GM19452 (cell line): Measurements from ENCODE around the gene ECD.
"Not testable (repeated sequence)": the region's sequence is repeated elsewhere in the genome, so short reads cannot be mapped to it uniquely, and the experiment has no call there.

Experiments
- ATAC-seq: cut with Tn5 transposase; IDR thresholded peaks from one replicate; pipeline ENCODE4 v1.9.1; 2021; ENCODE audit not compliant: unreplicated experiment

Gene ECD

GRCh38 chr10:73161079-73161478 is 6.7 kb downstream of the ECD start:
- no peak for ATAC-seq

DNA sequence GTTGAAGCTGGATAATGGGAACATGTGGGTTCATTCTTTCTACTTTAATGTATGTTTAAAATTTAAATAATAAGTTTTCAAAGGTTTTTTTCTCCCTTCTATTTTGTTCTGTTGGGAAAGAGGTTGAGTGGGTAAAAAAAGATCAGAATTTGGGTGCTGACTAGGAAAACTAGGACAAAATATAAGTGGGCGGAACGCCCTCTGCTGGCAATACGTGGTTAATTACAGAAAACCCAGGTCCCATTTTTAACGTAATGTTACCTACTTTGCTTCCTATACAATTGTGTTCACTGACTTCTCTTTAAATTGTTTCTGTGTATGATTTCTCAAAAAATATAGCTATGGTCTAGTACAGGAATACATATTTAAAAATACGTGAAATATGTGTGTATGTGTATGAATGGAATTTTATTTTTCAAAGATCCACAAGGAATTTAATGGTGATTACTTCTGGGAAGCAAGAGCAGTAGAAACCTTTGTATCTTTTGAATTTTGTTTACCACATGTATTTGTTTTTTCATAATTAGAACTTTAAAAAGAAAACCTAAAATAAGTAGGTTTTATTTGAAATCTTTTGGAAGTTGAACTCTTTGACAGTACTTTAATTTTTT is 8.7 kb downstream of the ECD start:
- ATAC-seq = no peak

DNA sequence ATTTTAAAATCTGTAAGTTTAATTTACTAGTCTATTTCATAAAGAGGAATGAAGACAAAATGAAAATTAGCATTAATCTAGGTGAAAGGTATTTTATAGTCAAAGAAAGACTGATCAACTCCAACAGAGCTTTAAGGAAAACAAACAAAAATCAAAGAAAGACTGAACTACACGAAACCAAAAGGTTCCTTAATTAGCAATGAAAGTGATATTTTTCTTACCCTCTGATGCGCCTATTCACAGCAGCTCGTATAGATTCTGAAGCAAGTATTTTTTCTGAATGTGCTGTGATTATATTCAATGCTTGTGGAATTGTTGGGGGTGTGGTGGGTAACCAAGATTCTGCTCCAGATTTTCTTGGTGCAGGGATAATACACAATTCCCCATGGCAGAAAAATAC is 11.8 kb downstream of the ECD start:
- ATAC-seq = no peak

DNA sequence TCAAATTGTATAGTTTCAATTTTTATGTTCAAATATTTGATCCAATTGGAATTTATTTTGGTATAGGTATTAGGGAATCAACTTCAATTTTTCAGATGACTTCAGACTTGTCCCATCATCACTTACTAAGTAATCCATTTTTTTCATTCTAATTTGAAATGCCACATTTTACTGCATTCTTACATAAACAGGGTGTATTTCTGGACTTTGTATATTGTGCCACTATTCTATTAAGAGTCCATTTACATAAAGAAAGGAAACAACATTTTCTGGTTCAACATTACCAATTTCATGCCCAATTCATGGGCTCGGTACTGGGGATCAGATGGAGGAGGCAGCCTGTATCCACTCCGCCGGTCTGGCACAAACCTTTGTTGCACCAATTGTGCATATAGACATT is 15.8 kb downstream of the ECD start:
- no peak for ATAC-seq

- not testable (repeated sequence) for ATAC-seq
These were observed 17.0 kb downstream of the ECD start for GRCh38 chr10:73150633-73151413.

DNA sequence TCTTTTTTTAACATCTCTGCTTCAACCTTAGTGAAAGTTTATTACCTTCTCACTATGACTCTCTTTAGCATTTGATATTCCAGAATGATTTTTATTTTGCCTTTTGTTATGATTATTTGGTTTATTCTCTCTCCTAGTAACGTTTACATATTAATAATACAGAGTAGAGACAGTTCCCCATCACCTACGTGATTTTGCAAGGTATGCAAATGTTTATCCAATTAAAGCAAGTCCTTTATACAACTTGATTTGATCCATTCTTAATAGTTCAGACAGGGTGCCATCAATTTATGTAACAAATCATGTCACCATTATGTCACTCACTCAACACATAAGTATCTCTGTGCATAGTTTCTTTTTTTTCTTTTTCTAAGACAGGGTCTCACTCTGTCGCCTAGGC is 26.2 kb downstream of the ECD start:
- ATAC-seq = no peak

DNA sequence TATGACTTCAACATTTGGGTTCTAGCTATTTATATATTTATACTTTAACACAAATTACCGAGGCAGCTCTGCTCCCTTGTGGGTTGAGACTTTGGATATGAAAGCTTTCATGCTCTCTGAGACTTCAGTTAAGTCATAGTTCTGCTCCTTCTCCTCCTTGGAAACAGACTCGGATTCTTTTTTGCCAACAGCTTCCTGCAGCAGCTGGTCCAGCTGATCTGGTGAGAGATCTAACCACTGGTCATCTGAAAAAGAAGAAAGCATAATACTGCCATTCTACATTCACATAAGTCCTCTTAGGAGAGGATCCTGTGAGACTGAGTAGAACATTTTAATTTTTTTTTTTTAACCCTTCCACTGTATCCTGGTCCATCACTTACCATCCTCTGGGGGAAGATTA is 28.6 kb downstream of the ECD start:
- no peak for ATAC-seq

GRCh38 chr10:73136627-73137026 is 31.2 kb downstream of the ECD start:
- ATAC-seq = no peak

DNA sequence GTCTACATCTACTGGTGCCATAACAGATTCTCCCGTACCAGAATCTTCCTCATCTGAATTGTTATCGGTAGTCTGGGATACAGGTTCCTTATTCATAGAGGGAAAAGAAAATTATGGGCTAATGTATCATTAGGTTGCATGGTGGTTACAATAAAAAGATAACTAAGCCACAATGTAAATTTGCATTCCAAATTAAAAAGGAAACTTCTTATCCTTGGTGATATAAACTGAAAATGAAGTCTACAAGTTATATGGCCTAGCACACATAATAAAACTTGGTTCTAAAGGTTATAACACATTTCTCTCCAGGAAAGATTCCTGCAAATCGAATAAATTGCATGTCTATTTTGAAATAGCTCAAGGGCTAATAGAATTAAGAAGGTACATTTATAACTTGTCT is 33.1 kb downstream of the ECD start:
- no peak for ATAC-seq

DNA sequence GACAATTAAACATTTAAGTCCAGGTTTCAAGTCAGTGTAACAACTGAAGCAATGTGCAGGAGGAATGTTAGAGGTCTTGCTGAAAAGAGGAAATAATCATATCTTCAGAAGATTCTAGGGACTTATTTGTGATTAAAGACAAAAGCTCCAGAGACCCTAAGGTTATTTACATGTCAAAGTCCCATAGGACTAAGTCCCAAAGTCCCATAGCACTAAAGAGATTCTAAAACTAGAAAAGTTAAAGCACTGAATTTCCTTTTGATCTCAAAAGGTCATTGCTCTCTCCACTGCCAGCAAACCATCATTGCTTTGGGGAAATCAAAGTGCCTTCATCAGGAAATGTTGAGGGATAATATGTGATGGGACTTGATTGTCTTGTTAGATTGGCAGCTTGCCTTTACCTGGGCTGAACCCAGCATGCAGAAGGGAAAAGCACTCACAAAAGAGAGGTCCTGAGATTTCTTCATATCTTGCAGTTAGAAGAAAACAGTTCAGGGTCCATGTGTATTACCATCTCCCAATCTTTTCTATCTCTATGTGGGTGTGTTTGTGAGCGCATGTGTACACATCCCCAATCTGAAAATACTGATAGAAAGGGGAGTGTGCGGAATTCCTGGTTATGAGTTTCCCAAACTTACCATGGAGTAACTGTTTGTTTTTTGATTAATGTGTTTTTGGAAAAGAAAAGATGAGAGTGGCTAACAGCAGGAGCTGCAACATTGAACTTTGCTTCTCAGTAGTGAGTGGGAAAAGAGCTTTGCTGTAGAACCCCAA is 35.7 kb downstream of the ECD start:
- ATAC-seq = no peak

GRCh38 chr10:73131301-73131700 is 36.5 kb downstream of the ECD start:
- no peak for ATAC-seq

DNA sequence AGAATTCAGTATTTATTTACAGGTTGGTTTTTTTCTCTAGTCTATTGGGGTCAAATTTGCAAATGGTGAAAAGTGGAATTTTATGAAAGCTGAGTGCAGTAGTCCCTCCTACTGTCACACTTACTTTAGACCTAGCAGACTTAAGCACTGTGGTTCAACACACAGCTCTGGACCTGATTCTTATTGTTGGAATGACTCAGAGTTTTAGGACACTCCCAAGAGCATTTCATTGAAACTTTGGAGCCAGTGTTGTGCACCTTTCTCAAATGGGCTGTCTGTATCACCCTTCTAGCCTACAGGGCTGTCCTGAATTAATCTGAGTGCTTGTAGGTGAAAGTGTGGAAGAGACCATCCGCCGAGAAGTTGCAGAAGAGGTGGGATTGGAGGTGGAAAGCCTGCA is 41.5 kb downstream of the ECD start:
- ATAC-seq = no peak

DNA sequence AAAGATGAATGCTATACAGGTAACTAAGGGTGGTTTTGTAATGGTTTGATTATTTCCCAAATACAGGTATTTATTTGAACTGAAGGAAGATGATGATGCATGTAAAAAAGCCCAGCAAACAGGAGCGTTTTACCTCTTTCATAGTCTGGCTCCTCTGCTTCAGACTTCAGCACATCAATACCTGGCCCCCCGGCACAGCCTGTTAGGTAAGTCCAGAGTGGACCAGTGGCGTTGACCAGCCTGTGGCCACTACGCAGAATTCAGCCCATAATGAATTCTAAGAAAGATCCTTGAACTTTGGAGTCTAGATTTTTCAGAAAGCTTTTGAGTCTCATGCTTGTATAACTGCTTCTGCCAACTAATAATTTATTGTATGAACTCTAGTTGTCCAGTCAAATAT is 47.9 kb downstream of the ECD start:
- ATAC-seq = no peak

GRCh38 chr10:73119457-73119856 is 48.4 kb downstream of the ECD start:
- ATAC-seq = no peak

- no peak for ATAC-seq
These were observed 49.6 kb downstream of the ECD start for GRCh38 chr10:73117976-73118743.

- ATAC-seq = no peak
These were observed 51.8 kb downstream of the ECD start for GRCh38 chr10:73116017-73116416.

- ATAC-seq = no peak
These were observed 54.3 kb downstream of the ECD start for GRCh38 chr10:73113551-73113950.

DNA sequence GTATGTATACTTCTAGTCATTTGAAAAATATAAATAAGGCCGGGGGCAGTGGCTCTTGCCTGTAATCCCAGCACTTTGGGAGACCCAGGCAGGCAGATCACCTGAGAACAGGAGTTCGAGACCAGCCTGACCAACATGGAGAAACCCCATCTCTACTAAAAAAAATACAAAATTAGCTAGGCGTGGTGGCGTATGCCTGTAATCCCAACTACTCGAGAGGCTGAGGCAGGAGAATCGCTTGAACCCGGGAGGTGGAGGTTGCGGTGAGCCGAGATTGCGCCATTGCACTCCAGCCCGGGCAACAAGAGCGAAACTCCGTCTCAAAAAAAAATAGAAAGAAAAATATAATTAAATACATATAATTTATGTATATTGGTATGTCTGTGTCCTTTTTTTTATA is 55.8 kb downstream of the ECD start:
- not testable (repeated sequence) for ATAC-seq

DNA sequence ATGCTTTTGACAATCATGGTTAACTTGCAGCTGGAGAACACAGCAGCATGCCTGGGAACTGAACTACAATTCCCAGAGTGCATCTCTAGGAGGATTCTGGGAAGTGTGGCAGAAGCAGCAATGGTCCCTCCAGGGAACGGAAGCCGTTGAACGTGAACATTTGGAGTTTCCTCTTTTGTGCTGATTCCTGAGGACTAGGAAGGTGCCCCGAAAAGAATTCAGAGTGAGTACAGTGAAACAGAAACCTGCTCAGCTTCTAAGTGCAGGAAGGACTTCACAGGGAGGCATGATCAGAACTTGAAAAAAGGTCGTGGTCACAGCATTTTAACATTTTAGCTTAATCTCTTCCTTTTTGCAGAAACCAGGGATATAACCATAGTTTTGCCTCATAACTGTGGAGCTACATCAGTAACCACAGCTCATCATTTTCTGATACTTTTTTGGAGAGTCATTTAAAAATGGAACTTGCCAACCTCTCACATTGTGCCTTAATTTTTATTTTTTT is 57.4 kb downstream of the ECD start, which contains the start of gene NUDT13:
NUDT13 (plus strand) TSS at position 111 of the 505 bp plus-strand sequence. CDS start 3,911 bp downstream, outside the sequence.
- no peak for ATAC-seq

DNA sequence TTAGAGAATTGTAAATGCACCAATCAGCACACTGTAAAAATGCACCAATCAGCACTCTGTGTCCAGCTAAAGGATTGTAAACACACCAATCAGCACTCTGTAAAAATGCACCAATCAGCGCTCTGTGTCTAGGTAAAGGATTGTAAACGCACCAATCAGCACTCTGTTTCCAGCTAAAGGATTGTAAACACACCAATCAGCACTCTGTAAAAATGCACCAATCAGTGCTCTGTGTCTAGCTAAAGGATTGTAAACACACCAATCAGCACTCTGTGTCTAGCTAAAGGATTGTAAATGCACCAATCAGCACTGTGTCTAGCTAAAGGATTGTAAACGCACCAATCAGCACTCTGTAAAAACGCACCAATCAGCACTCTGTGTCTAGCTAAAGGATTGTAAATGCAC is 58.6 kb downstream of the ECD start:
- not testable (repeated sequence) for ATAC-seq

DNA sequence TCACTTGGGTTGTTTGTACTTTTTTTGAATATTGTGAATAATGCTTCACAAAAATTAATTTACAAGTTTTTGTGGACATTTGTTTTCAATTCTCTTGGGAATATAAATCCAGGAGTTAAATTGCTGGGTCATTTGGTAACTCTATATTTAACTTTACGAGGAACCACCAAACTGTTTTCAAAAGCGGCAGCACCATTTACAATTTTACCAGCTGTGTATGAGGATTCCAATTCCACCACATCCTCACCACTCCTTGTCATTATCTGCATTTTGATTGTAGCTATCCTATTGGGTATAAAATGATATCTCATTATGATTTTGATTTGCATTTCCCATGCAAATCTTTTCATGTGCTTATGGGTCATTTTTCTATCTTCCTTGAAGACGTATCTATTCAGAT is 61.5 kb downstream of the ECD start:
- no peak for ATAC-seq
